Amniotic epithelial cell (primary cell): ENCODE results near the gene SRRM5.
A peak's percentile ranks its signal among the peaks of the same experiment; 100 is the strongest.
"Not testable (repeated sequence)": the region's sequence is repeated elsewhere in the genome, so short reads cannot be mapped to it uniquely, and the experiment has no call there.

Experiments
- DNase-seq: peaks from one replicate; pipeline ENCODE4 v3.0.0-alpha.2; 2010; ENCODE audit warnings: low read depth

The SRRM5 gene

DNA sequence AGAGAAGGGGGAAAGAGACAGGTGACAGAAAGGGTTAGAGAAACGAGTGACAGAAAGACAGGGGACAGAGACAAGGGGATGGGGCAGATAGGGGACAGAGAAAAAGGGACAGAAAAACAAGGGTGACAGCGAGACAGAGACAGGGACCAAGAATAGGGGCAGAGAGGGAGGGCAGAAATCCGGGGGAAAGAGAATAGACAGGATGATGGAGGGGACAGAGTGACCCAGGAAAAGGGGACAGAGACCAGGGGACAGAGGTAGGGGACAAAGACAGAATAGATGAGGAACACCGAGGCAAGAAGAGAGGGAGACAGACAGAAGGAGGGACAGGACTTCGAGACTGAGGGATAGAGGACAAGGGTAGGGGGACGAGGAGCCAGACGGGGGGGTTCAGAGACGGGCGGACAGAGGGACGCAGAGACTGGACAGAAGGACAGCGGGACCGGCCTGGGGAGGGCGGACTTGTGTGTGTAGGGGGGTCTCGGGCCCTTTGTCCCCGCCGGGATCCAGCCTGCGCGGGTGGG lies 27.2 kb downstream of the SRRM5 start:
- no peak for DNase-seq

DNA sequence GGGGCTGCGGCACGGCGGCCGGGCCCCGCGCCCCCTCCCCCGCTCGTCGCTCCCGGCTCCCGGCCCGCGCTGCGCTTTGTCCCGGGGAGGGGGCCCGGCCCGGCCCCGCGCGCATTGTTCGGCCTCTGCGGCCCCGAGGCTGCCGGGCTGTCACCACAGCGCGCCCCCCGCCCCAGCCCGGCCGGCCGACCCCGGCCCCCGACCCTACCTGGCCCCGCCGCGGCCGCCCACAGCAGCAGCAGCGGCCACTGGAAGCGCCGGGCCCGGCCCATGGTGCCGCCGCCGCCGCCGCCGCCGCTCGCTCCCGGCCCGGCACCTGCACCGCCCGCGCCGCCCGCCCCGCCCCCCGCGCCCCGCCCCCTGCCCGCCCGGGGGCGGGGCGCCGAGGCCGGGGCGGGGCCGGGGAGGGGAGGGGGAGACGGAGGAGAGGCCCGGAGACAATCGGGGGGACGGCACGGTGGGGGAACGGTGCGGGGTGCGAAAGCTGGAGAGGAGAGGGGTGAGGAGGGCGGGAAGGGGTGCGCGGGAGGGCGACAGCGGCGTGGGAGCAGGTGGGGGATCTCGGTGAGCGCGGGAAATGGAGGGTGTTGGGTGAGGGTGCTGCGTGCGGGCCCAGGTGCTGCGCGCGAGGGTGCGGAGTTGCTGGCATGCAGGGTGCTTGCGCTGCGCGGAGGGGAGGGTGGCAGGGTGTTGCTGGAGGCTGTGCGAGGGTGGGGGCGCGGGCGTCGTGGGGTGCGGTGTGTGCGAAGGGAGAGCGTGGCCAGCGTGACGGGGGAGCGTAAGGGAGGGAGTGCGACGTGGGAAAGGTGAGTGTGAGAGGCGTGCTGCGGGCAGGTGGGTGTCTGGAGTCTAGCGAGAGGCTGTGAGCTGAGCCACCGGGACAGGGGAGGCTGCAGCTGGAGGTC lies 27.9 kb downstream of the SRRM5 start, which contains the start of gene CADM4:
TSS of gene CADM4 (minus strand) at position 332 of the 905 bp plus-strand sequence. CDS start at position 272, 60 bp downstream.
- DNase-seq = no peak

- DNase-seq = no peak
Observed at GRCh38 chr19:43640424-43640757, 28.5 kb downstream of the SRRM5 start.

DNA sequence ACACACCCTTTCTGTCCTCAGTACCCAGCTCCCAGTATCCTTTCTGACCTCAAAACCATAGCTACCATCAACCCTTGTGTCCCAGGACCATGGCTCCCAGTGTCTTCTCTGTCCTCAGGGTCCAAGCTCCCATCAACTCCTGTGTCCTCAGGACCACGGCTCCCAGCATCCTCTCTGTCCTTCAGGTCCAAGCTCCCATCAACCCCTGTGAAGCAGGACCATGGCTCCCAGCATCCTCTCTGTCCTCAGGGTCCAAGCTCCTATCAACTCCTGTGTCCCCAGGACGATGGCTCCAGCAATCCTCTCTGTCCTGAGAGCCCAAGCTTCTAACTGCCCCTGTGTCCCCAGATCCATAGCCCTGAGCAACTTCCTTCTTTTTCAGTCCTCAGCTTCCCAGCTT lies 29.4 kb downstream of the SRRM5 start:
- DNase-seq = no peak

DNA sequence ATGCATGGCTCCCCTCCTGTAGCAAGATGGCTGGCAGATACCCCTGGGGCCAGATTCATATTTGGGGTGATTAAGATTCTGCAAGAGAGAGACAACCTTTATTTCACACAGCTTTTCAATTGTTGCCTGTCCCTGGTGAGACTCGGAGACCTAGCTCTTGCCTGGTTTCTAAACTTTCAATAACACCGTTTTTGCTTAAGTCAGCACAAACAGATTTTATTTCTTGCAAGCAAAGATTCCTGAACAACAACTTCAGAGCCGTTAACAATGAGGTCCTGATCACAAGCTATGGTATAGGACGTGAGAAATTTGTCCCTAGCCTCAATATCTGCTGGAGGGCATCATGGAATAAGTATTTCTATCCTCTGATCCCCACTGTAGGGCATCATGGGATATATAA lies 30.6 kb downstream of the SRRM5 start:
- DNase-seq = no peak

- DNase-seq = no peak
Observed at GRCh38 chr19:43643326-43643725, 31.4 kb downstream of the SRRM5 start.

- no peak for DNase-seq
Observed at GRCh38 chr19:43644181-43644580, 32.3 kb downstream of the SRRM5 start.

- no peak for DNase-seq
Observed at GRCh38 chr19:43648633-43649032, 36.7 kb downstream of the SRRM5 start.

GRCh38 chr19:43649514-43649913 lies 37.6 kb downstream of the SRRM5 start:
- no peak for DNase-seq

DNA sequence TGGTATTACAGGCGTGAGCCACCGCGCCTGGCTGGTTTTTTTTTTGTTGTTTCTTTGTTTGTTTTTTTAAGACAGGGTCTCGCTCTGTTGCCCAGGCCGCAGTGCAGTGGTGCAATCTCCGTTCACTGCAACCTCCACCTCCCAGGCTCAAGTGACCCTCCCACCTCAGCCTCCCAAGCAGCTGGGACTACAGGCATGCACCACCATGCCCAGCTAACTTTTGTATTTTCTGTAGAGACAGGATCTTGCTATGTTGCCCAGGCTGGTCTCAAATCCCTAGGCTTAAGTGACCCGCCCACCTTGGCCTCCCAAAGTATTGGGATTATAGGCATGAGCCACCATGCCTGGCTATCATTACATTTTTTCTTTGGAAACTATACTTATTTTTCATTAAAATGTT lies 38.4 kb downstream of the SRRM5 start:
- DNase-seq = not testable (repeated sequence)

GRCh38 chr19:43651758-43652545 lies 40.1 kb downstream of the SRRM5 start:
- peak; percentile 62 for DNase-seq

DNA sequence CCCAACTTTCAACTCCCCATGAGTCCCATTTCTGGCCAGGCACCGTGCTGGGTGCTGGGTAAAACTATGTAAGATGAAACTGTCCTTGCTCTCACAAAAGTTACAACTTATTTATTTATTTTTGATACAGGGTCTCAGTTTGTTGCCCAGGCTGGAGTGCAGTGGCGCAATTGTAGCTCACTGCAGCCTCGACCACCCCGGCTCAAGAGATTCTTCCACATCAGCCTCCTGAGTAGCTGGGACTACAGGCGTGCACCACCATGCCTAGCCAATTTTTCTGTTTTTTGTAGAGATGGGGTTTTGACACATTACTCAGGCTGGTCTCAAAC lies 40.6 kb downstream of the SRRM5 start:
- DNase-seq = no peak

GRCh38 chr19:43656436-43656835 lies 44.5 kb downstream of the SRRM5 start:
- no peak for DNase-seq

DNA sequence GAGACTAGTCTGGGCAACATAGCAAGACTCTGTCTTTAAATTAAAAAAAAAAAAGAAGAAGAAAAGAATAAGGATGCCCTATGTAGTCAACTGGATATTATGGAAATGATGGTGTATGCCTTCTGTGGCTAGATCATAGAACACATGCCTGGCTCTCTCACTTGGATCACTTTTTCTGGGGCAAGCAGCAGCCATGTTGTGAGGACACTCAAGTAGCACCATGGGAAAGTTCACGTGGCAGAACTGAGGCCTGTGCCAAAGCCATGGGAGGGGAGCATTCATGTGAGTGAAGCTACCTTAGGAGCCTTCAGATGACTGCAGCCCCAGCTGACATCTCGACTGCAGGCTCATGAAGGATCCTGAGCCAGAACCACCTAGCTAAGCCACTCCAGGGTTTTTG lies 46.1 kb downstream of the SRRM5 start:
- no peak for DNase-seq

- no peak for DNase-seq
Observed at GRCh38 chr19:43658494-43658893, 46.6 kb downstream of the SRRM5 start.

DNA sequence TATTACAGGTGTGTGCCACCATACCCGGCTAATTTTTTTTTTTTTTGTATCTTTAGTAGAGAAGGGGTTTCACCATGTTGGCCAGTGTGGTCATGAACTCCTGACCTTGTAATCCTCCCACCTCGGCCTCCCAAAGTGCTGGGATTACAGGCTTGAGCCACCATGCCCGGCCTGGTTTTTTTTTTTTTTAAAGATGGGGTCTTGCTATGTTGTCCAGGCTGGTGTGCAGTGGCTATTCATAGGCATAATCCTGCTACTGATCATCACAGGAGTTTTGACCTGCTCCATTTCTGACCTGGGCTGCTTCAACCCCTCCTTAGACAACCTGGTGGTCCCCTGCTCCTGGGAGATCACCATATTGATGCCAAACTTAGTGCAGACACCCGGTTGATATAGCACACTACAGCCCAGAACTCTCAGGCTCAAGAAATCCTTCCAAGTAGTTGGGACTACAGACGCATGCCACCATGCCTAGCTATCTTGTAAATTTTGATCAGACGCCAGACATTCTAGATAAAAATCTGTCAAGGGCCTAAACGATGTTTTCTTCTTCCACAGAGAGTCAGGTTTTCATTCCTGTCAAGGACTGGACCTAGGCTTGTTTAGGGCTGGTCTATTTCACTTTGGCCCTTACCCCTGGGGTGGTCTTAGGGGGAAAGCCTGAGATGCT lies 48.5 kb downstream of the SRRM5 start:
- DNase-seq = no peak

- no peak for DNase-seq
Observed at GRCh38 chr19:43660971-43661360, 49.1 kb downstream of the SRRM5 start.

GRCh38 chr19:43662487-43662886 lies 50.6 kb downstream of the SRRM5 start:
- DNase-seq = peak; percentile 17

DNA sequence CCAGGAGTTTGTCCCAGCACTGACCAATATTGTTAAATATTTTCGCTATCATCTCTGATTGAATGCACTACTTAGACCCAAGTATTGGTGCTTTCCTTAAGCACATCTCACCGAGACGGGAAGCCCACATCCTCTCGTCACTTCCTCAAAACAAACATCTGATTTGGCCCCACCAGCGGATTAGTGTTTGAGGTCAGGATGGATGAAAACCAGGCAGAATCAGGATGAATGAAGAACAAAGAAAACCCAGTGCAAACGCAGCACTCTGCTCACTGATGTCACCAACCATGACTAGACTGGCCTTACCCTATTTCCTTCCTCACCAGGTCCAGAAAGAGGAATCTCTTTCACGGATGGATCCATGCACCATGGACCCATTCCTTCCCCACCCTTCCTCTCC lies 52.1 kb downstream of the SRRM5 start:
- DNase-seq = no peak
